Measurements from ENCODE around the gene TNN. TPM values are rescaled to one million over a fixed set of nuclear protein-coding genes. Genes with fewer than 3 reads are reported as not detected.

The TNN gene
- total RNA-seq, 2 donors from 2014 or later = 0.05 to 0.97 TPM

DNA sequence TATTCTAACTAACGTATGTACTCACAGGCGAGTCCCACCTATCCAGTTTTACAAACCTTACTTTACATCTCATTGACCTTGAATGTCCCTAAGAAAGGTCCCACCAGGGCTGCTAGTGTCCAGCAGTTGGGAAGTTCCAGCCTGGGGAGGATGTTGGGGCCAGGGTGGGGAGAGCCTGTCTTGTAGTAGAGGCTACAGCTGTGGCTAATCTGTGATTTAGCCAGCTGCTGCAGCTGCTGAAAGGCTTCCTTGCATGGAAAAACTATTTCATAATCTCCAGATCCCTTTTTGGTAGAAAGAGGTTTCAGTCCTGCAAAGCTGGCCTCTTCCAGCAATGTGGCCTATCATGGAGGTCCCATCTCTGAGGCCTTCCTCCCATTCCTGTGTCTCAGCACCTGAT is 23.1 kb downstream of the TNN start:
- intact Hi-C loops (cut with DNase I) = no loop called here
- no peaks in the 10 kb centered on the region for H3K9me3 ChIP-seq
- H3K4me1 ChIP-seq (replicated peaks) = no peaks in the 10 kb centered on the region
- no peaks in the 10 kb centered on the region for H3K27me3 ChIP-seq (replicated peaks; ENCODE audit: insufficient read depth)
- no peak for TF ChIP-seq POLR2A (IDR thresholded peaks at IDR 0.05)
- TF ChIP-seq, protein P1, sequence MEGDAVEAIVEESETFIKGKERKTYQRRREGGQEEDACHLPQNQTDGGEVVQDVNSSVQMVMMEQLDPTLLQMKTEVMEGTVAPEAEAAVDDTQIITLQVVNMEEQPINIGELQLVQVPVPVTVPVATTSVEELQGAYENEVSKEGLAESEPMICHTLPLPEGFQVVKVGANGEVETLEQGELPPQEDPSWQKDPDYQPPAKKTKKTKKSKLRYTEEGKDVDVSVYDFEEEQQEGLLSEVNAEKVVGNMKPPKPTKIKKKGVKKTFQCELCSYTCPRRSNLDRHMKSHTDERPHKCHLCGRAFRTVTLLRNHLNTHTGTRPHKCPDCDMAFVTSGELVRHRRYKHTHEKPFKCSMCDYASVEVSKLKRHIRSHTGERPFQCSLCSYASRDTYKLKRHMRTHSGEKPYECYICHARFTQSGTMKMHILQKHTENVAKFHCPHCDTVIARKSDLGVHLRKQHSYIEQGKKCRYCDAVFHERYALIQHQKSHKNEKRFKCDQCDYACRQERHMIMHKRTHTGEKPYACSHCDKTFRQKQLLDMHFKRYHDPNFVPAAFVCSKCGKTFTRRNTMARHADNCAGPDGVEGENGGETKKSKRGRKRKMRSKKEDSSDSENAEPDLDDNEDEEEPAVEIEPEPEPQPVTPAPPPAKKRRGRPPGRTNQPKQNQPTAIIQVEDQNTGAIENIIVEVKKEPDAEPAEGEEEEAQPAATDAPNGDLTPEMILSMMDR (IDR thresholded peaks at IDR 0.05) = no peak
- no peak for TF ChIP-seq POLR2AphosphoS5 (IDR thresholded peaks at IDR 0.05)
- no peak overlapping the region for H3K4me3 ChIP-seq
- 87% methylated on average over 2 of the region's 2 CpGs for WGBS
- H3K27ac ChIP-seq = no peak overlapping the region
- no peak for DNase-seq (ENCODE audit: low spot score)
- no peaks in the 10 kb centered on the region for H3K36me3 ChIP-seq

DNA sequence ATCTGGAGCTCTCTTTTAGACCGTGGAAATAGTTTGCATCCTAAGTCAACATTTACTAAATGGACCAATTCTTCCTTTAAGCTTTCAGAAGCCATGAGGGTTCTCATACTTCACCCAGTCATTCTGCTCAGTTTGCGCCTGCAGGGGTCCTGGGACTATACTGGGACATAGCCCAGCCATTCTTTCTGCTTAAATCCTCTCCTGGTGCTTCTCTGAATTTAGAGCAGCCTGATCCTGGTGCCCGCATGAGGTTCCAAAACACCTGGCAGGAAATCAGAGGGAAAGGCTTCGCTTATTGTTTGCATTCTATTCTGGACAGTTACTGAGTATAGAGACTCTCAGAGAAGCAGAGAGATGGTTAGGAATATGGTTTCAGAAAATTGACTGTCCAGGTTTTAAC is 27.0 kb downstream of the TNN start:
- Histone ChIP-seq H3K27ac (no peak overlapping the region), H3K36me3 (no peaks in the 10 kb centered on the region), H3K4me1 (replicated peaks) (no peaks in the 10 kb centered on the region), H3K4me3 (no peak overlapping the region), H3K9me3 (no peaks in the 10 kb centered on the region), H3K27me3 (replicated peaks; ENCODE audit: insufficient read depth) (no peaks in the 10 kb centered on the region)
- intact Hi-C loops (cut with DNase I) = no loop called here
- 47% methylated on average over 4 of the region's 4 CpGs for WGBS
- no peak for DNase-seq (ENCODE audit: low spot score)
- TF ChIP-seq, protein P1 (IDR thresholded peaks at IDR 0.05) = no peak
- TF ChIP-seq POLR2AphosphoS5 (IDR thresholded peaks at IDR 0.05) = no peak
- no peak for TF ChIP-seq POLR2A (IDR thresholded peaks at IDR 0.05)

DNA sequence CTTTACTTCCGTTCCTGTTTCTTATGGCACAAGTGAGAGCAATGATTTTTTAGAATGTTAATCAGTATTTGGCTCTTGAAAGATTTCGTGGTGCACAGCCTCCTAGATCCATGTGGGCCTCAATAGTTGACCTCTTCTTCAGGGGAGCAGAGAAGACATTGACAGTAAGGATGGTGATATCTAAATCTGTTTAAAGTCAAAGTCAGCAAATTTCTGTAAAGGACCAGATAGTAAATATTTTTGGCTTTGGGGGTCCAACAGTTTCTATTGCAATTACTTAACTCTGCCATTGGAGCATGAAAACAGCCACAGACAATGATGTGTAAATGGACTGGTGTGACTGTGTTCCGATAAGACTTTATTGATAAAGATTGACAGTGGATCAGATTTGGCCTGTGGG is 27.4 kb downstream of the TNN start:
- H3K27ac ChIP-seq = no peak overlapping the region
- 85% methylated on average over 3 of the region's 3 CpGs for WGBS
- no peaks in the 10 kb centered on the region for H3K27me3 ChIP-seq (replicated peaks; ENCODE audit: insufficient read depth)
- H3K36me3 ChIP-seq = no peaks in the 10 kb centered on the region
- no peak overlapping the region for H3K4me3 ChIP-seq
- DNase-seq (ENCODE audit: low spot score) = no peak
- no peaks in the 10 kb centered on the region for H3K9me3 ChIP-seq
- no peak for TF ChIP-seq POLR2A (IDR thresholded peaks at IDR 0.05)
- TF ChIP-seq, protein P1 (IDR thresholded peaks at IDR 0.05) = no peak
- TF ChIP-seq POLR2AphosphoS5 (IDR thresholded peaks at IDR 0.05) = no peak
- intact Hi-C loops (cut with DNase I) = no loop called here
- H3K4me1 ChIP-seq (replicated peaks) = no peaks in the 10 kb centered on the region

DNA sequence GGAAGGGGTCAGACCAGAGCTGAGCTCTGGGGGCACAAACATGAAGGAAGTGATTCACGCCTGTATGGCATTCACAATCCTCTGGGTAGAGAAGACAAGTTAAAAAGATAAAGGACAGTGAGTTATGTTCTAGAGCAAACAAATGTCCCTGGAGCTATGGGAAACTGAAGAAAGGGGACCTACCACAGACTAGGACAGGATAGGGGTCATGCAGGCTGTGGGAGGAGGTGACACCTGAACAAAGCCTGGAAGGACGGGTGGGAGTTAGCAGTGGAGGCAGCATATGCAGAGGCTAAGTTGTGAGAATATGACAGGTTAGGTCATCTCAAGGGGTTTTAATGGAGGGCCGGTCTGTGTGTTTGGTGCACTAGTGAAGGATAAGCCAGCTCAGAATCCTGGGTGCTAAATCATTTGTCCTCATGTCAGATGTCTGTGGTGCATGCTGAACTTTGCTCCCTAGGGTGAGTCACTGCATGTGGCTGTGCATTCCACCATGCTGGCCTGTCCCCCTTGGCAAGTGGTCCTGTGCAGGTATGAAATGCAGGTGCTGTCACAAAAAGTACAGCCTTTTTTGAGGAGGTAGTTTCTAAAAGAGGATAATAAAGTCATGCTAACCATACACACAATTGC is 28.5 kb downstream of the TNN start:
- TF ChIP-seq POLR2AphosphoS5 (IDR thresholded peaks at IDR 0.05) (no peak), POLR2A (IDR thresholded peaks at IDR 0.05) (no peak)
- TF ChIP-seq, protein P1 (IDR thresholded peaks at IDR 0.05) = no peak
- H3K9me3 ChIP-seq = no peaks in the 10 kb centered on the region
- DNase-seq (ENCODE audit: low spot score) = no peak
- H3K27me3 ChIP-seq (replicated peaks; ENCODE audit: insufficient read depth) = no peaks in the 10 kb centered on the region
- H3K4me3 ChIP-seq = no peak overlapping the region
- intact Hi-C loops (cut with DNase I) = no loop called here
- H3K27ac ChIP-seq = no peak overlapping the region
- whole genome bisulfite sequencing = 86% methylated on average over 3 of the region's 3 CpGs
- H3K4me1 ChIP-seq (replicated peaks) = no peaks in the 10 kb centered on the region
- H3K36me3 ChIP-seq = no peaks in the 10 kb centered on the region

DNA sequence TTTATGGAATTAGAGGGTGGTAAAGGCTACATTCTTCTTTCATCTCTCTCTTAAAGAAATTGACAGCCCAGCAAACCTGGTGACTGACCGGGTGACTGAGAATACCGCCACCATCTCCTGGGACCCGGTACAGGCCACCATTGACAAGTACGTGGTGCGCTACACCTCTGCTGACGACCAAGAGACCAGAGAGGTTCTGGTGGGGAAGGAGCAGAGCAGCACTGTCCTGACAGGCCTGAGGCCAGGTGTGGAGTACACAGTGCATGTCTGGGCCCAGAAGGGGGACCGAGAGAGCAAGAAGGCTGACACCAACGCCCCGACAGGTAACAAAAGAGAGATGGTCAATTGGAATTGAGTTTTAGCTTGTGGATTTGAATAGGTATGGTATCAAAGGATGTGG is 29.7 kb downstream of the TNN start:
- Histone ChIP-seq H3K4me3 (no peak overlapping the region), H3K27ac (no peak overlapping the region), H3K27me3 (replicated peaks; ENCODE audit: insufficient read depth) (no peaks in the 10 kb centered on the region), H3K36me3 (no peaks in the 10 kb centered on the region), H3K9me3 (no peaks in the 10 kb centered on the region), H3K4me1 (replicated peaks) (no peaks in the 10 kb centered on the region)
- DNase-seq (ENCODE audit: low spot score) = no peak
- intact Hi-C loops (cut with DNase I) = no loop called here
- TF ChIP-seq, protein P1 (IDR thresholded peaks at IDR 0.05) = no peak
- TF ChIP-seq POLR2A (IDR thresholded peaks at IDR 0.05) (no peak), POLR2AphosphoS5 (IDR thresholded peaks at IDR 0.05) (no peak)
- 93% methylated on average over 9 of the region's 9 CpGs for WGBS
